Measurements from ENCODE around the gene ZNF155. TPM values are rescaled to one million over a fixed set of nuclear protein-coding genes. Genes with fewer than 3 reads are reported as not detected.

The ZNF155 gene
- total RNA-seq, 1 donor from 2014 or later, result 20.2 TPM

DNA sequence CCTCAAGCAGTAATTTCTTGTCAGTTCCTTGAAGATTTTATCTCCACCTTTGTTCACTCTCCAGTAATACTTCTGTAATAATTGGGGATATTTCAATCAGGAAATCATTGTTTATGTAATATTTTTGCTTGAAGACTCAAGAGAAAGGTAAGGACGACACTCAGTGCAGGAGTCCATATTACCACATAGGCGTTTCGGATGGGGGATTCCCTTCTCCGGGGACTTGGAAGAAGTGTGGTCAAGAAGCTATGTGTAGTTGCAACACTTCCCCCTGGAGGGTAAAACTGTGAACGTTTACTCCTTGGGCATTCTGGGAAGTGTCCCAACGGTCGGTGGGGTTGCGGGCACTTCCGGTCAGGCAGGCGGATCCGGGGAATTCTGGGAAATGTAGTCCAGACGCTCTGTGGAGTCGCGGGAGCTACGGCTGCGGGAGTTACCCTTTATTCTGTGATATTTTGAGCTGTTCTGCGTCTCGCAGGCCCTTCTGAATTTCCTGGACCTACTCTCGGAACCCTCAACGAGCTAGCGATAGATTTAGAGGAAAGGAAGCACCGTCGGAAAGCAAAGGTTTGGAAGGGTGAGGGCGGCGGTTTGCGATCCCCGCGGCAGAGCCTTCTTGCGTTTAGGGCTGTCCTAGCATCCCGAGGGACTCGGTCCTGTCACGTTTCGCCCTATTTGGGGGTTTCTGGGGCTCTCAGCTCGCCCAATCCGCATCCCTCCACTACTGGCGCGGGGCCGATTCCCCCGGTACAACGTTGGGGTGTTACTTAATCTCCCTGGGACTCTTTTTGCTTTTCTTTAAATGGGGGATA lies 32.9 kb upstream of the ZNF155 start, which contains the start of gene ZNF221:
Gene ZNF221, plus strand, starts transcription at position 395 of the 812 bp plus-strand sequence. CDS start 11,499 bp downstream, outside the sequence.
- H3K27ac ChIP-seq, result no peak within 1 kb of the TSS
- H3K9me3 Mint-ChIP-seq, result peaks cover 58% of the 10 kb centered on the region
- H3F3A ChIP-seq (ENCODE audit: low read depth), result peaks cover 4% of the 10 kb centered on the region

DNA sequence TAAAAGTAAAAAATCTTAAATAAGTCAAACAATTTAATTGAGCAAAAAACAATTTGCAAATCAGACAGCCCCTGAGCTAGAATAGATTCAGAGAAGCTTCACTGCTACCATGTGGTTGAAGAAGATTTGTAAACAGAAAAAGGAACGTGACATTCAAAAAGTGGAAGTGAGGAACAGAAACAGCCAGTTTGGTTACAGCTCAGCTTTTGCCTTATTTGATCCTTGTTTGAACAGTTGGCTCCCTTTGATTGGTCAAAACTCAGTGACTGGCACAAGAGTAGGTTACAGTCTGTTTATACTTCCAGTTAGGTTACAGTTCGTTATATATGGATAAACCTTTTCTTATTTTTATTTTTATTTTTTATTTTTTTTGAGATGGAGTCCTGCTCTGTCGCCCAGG lies 27.2 kb upstream of the ZNF155 start:
- Histone ChIP-seq H3K9ac (no peak overlapping the region), H2AFZ (replicated peaks) (no peak overlapping the region), H3K4me1 (no peaks in the 10 kb centered on the region), H3K9me3 (ENCODE audit: low read depth) (peaks cover 14% of the 10 kb centered on the region), H4K20me1 (ENCODE audit: low read depth) (no peaks in the 10 kb centered on the region), H3K4me3 (no peak overlapping the region), H3K27me3 (no peaks in the 10 kb centered on the region), H3K79me2 (ENCODE audit: low read depth) (peaks cover 15% of the 10 kb centered on the region), H3K36me3 (peaks cover 5% of the 10 kb centered on the region), H3F3A (ENCODE audit: low read depth) (no peaks in the 10 kb centered on the region), H3K27ac (no peak overlapping the region), H3K4me2 (no peak overlapping the region)
- peaks cover 4% of the 10 kb centered on the region for H3K27me3 Mint-ChIP-seq (ENCODE audit: insufficient read depth, low read depth)
- H3K9me3 Mint-ChIP-seq, result peaks cover 59% of the 10 kb centered on the region
- DNase-seq (ENCODE audit: low spot score), result no peak
- peaks cover 59% of the 10 kb centered on the region for H3K36me3 Mint-ChIP-seq
- no peak overlapping the region for H3K4me3 Mint-ChIP-seq
- no peak for TF ChIP-seq EZH2 (IDR thresholded peaks at IDR 0.05)
- TF ChIP-seq, protein P1, sequence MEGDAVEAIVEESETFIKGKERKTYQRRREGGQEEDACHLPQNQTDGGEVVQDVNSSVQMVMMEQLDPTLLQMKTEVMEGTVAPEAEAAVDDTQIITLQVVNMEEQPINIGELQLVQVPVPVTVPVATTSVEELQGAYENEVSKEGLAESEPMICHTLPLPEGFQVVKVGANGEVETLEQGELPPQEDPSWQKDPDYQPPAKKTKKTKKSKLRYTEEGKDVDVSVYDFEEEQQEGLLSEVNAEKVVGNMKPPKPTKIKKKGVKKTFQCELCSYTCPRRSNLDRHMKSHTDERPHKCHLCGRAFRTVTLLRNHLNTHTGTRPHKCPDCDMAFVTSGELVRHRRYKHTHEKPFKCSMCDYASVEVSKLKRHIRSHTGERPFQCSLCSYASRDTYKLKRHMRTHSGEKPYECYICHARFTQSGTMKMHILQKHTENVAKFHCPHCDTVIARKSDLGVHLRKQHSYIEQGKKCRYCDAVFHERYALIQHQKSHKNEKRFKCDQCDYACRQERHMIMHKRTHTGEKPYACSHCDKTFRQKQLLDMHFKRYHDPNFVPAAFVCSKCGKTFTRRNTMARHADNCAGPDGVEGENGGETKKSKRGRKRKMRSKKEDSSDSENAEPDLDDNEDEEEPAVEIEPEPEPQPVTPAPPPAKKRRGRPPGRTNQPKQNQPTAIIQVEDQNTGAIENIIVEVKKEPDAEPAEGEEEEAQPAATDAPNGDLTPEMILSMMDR (IDR thresholded peaks at IDR 0.05), result no peak
- no peak for TF ChIP-seq EZH2phosphoT487 (IDR thresholded peaks at IDR 0.05)
- H3K4me1 Mint-ChIP-seq, result no peaks in the 10 kb centered on the region
- H3K27ac Mint-ChIP-seq, result no peak overlapping the region

More for the DNA sequence above, 32.9 kb upstream of the ZNF155 start, which contains the start of gene ZNF221:
- Histone ChIP-seq H2AFZ (replicated peaks) (peak within 1 kb of the TSS; percentile 100), H3K9ac (peak within 1 kb of the TSS; percentile 61), H3K4me2 (peak within 1 kb of the TSS; percentile 98), H3K4me1 (no peaks in the 10 kb centered on the region), H3K4me3 (peak within 1 kb of the TSS; percentile 95), H3K36me3 (peaks cover 5% of the 10 kb centered on the region), H3K27me3 (peaks cover 3% of the 10 kb centered on the region), H3K79me2 (ENCODE audit: low read depth) (peaks cover 10% of the 10 kb centered on the region), H4K20me1 (ENCODE audit: low read depth) (no peaks in the 10 kb centered on the region), H3K9me3 (ENCODE audit: low read depth) (peaks cover 9% of the 10 kb centered on the region)
- Mint-ChIP-seq H3K27me3 (ENCODE audit: insufficient read depth, low read depth) (peaks cover 8% of the 10 kb centered on the region), H3K27ac (peak within 1 kb of the TSS; percentile 93), H3K4me3 (peak within 1 kb of the TSS; percentile 99), H3K36me3 (peaks cover 29% of the 10 kb centered on the region), H3K4me1 (peaks cover 6% of the 10 kb centered on the region)
- peak; percentile 96 for DNase-seq (ENCODE audit: low spot score)
- TF ChIP-seq EZH2phosphoT487 (IDR thresholded peaks at IDR 0.05), result no peak
- TF ChIP-seq, protein P1 (IDR thresholded peaks at IDR 0.05), result peak; percentile 70
- no peak for TF ChIP-seq EZH2 (IDR thresholded peaks at IDR 0.05)

DNA sequence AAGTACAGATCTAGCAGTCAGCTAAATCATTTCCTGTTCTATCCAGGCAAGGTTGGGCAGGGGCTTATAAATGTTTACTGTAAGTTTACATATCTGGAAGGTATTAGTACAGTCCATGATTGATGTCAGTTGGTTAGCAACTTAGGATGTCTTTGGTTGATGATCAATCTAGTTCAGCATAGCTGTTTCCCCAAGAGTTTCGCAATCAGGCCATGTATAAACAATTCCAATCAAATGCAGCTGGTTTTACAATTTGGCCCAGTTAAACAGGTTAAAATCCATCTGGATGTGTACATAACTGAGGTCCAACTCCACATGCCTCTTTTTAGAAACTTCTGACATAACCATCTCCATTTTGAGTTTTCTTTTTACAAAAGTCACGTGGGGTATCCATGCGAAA lies 26.1 kb upstream of the ZNF155 start:
- Histone ChIP-seq H3K4me1 (no peaks in the 10 kb centered on the region), H3K27ac (no peak overlapping the region), H3K36me3 (peaks cover 14% of the 10 kb centered on the region), H3K9me3 (ENCODE audit: low read depth) (peaks cover 14% of the 10 kb centered on the region), H3K4me2 (no peak overlapping the region), H3K27me3 (no peaks in the 10 kb centered on the region), H3K4me3 (no peak overlapping the region), H2AFZ (replicated peaks) (no peak overlapping the region), H3F3A (ENCODE audit: low read depth) (no peaks in the 10 kb centered on the region), H4K20me1 (ENCODE audit: low read depth) (no peaks in the 10 kb centered on the region), H3K79me2 (ENCODE audit: low read depth) (peaks cover 8% of the 10 kb centered on the region), H3K9ac (no peak overlapping the region)
- H3K4me1 Mint-ChIP-seq, result no peaks in the 10 kb centered on the region
- H3K27me3 Mint-ChIP-seq (ENCODE audit: insufficient read depth, low read depth), result peaks cover 4% of the 10 kb centered on the region
- H3K9me3 Mint-ChIP-seq, result peaks cover 63% of the 10 kb centered on the region
- TF ChIP-seq EZH2phosphoT487 (IDR thresholded peaks at IDR 0.05) (no peak), EZH2 (IDR thresholded peaks at IDR 0.05) (no peak)
- TF ChIP-seq, protein P1 (IDR thresholded peaks at IDR 0.05), result no peak
- H3K4me3 Mint-ChIP-seq, result no peak overlapping the region
- DNase-seq (ENCODE audit: low spot score), result no peak
- H3K27ac Mint-ChIP-seq, result no peak overlapping the region
- H3K36me3 Mint-ChIP-seq, result peaks cover 62% of the 10 kb centered on the region

Data from neural progenitor cell (in vitro differentiated cells).